ENCODE results near the gene EWSR1.

EWSR1 gene

GRCh38 chr22:29317827-29318454 is 49.9 kb downstream of the EWSR1 start:
- no peak for DNase-seq (ENCODE audit: low read depth in 2 of 2)

DNA sequence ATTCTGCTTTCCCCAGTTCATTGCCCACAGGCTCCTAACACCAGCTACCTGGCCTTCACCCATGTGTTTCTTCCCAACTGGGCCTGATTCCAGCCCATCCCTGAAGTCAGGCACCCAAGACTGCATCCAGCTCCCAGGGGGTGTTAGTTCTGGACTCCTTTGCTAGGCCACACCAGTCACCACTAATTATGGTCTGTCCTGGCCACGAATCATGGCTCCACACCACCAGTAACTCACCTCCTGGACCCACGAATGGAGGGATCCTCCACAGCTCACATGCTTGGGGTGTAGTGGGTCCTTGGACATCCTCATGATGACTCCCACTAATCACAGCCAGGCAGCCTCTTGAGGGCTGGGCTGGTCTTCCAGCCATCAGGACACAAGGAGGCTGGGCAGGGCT is 51.0 kb downstream of the EWSR1 start:
- DNase-seq (ENCODE audit: low read depth in 2 of 2) = no peak

- no peak for DNase-seq (ENCODE audit: low read depth in 2 of 2)
Observed at GRCh38 chr22:29320546-29320945, 52.5 kb downstream of the EWSR1 start.

GRCh38 chr22:29323641-29324040 is 55.6 kb downstream of the EWSR1 start:
- DNase-seq (ENCODE audit: low read depth in 2 of 2) = no peak

GRCh38 chr22:29325356-29325755 is 57.3 kb downstream of the EWSR1 start:
- DNase-seq (ENCODE audit: low read depth in 2 of 2) = no peak

- no peak for DNase-seq (ENCODE audit: low read depth in 2 of 2)
Observed at GRCh38 chr22:29325785-29326315, 57.8 kb downstream of the EWSR1 start.

- no peak for DNase-seq (ENCODE audit: low read depth in 2 of 2)
Observed at GRCh38 chr22:29326481-29326880, 58.4 kb downstream of the EWSR1 start.

GRCh38 chr22:29327089-29327764 is 59.2 kb downstream of the EWSR1 start:
- no peak for DNase-seq (ENCODE audit: low read depth in 2 of 2)

DNA sequence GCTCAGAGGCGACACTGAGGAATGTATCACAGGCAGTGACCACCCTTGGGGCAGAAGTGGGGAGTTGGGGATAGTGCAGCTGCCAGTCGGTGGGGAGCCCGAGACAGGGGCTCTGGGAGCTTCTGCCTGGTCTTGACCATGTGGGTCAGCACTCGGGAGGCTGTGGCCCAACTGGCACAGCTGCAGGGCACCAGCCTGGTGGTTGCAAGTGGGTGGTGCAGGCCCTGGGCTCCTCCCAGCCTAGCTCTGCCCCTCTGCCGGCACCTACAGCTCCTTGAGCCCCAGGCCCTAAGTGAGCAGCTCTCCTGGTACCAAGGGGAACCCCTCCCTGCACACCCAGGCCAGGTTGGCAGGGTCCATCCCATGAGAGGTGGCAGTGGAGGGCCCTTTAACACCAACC is 60.0 kb downstream of the EWSR1 start:
- DNase-seq (ENCODE audit: low read depth in 2 of 2) = no peak

- DNase-seq (ENCODE audit: low read depth in 2 of 2) = no peak
Observed at GRCh38 chr22:29328566-29329500, 60.8 kb downstream of the EWSR1 start.

DNA sequence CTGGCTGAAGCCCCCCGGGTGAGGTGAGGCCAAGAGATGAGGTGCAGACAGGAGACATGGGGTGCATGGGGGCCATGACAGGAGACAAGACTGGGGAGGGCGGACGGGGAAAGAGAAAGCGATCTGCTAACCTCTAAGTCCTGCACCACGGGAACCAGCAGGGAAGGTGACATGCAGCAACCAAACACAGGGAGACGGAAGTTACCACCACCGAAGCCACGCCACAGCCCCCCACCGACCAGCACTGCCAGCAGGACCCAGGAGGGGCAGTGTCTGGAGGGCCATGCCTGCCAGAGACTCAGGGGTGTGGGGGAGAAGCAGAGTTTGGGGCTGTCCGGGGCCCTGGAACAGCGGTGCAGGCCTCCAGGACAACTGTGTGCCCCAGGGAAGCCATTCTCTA is 61.5 kb downstream of the EWSR1 start:
- no peak for DNase-seq (ENCODE audit: low read depth in 2 of 2)

GRCh38 chr22:29330291-29330690 is 62.2 kb downstream of the EWSR1 start:
- no peak for DNase-seq (ENCODE audit: low read depth in 2 of 2)

GRCh38 chr22:29330753-29331152 is 62.7 kb downstream of the EWSR1 start:
- DNase-seq (ENCODE audit: low read depth in 2 of 2) = no peak

- DNase-seq (ENCODE audit: low read depth in 2 of 2) = no peak
Observed at GRCh38 chr22:29331213-29331612, 63.1 kb downstream of the EWSR1 start.

DNA sequence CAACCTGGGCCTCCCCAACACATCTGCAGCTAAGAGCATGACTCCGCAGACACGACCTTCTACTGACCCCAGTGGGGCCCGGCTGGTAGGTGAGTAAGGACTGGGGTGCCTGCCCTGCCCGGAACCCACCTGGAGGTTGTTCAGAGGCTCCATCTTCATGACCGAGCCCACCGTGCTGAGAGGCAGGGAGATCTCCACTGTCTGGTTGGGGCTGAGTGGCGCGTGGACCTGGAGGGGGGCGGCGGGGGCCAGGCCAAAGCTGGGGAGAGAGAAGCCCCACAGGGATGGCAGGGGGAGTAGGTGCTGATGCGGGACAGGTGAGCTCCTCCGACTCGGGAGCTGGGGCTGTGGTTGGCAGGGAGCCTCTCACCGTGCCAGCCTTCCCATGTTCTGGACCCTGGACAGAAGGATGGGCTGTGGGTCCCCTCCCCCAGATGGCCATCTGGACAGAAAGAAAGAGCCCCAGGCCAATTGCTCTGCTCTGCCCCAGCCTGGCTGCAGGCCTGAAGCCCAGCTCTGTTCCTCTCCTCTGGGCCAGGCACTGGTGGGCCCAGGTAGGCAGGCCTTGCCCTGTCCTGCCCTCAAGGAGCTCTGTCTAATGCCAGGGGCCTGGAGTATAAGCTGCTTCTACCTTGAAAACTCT is 63.7 kb downstream of the EWSR1 start:
- no peak for DNase-seq (ENCODE audit: low read depth in 2 of 2)

- DNase-seq (ENCODE audit: low read depth in 2 of 2) = no peak
Observed at GRCh38 chr22:29332886-29333496, 64.9 kb downstream of the EWSR1 start.

GRCh38 chr22:29334148-29334547 is 66.1 kb downstream of the EWSR1 start:
- no peak for DNase-seq (ENCODE audit: low read depth in 2 of 2)

GRCh38 chr22:29334696-29335344 is 66.8 kb downstream of the EWSR1 start:
- no peak for DNase-seq (ENCODE audit: low read depth in 2 of 2)

DNA sequence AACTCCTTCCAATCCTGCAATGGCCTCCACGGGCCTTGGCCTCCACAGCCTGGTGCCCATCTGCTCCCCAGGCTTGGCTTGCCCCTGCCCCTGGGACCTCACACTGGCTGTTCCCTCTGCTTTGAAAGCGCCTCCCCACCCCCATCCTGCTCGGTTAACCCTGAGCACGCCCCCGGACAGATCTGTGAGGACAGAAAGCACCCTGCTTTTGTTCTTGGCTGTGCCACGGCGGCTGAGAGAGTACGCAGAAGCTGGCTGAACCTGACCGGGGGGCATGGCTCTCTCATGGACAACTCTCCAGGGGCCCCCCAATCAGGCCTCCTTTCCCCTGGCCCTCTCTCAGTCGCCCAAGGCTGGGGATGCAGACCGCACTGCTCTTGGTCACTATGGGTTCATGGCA is 67.6 kb downstream of the EWSR1 start:
- DNase-seq (ENCODE audit: low read depth in 2 of 2) = no peak

DNA sequence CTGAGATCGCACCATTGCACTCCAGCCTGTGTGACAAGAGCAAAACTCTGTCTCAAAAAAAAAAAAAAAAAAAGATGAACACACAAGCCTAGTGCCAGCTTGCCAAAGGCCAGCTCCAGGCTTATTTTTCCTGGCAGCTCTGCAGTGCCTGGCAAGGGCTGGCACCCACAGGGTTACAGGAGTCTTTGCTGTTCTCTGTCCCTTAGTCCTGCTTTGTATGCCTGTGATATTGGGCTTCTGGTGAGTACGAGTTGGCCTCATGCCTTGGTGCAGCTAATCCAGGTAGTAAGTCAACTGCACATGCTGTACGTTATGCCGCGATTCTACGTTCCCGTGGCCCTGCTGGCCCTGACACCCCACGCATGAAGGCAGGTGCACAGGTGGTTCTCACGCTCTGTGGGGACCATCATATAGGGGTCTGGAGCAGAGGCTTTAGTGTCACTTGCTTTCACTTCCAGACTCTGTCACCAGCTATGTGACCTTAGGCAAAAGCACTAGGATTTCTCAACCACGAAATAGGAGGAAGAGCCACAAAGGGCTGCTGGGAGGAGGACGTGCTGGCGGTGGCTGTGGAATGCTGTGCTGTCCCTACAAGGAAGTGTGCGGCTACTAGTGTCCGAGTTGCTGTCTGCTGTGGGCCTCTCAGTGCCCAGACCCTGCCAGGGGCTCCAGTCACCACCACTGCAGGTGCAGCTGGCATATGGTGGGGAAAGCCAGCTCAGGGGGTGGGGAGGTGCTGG is 68.9 kb downstream of the EWSR1 start:
- no peak for DNase-seq (ENCODE audit: low read depth in 2 of 2)
